SK-N-SH treated with all-trans-retinoic acid at 6 μM for 48 hours (cell line): ENCODE data around the gene MRPS9.

ENCODE experiments used
- ATAC-seq: fragments of 200-7000 bp; cut with Tn5 transposase; 3 replicates; pipeline ENCODE4 v1.9.1; 2020; ENCODE audit warnings: mild to moderate bottlenecking, moderate library complexity
- ARNTL ChIP-seq: fragments of 450-650 bp; formaldehyde crosslinking; IDR thresholded peaks from 2 replicates; pipeline ENCODE4 v1.5.0; 2020; ENCODE audit warnings: low read depth, mild to moderate bottlenecking, moderate library complexity, borderline replicate concordance
- BACH2 ChIP-seq: fragments of 250-450 bp; sonication (Bioruptor Pico); IDR thresholded peaks from 2 replicates; pipeline ENCODE4 v1.9.0; 2021; ENCODE audit warnings: mild to moderate bottlenecking, borderline replicate concordance
- CSDC2 ChIP-seq: fragments of 250-450 bp; sonication (Bioruptor Pico); IDR thresholded peaks from 2 replicates; pipeline ENCODE4 v1.5.0; 2020; ENCODE audit warnings: mild to moderate bottlenecking, moderate library complexity
- ESRRG ChIP-seq: fragments of 250-450 bp; sonication (Bioruptor Pico); IDR thresholded peaks from 2 replicates; pipeline ENCODE4 v1.6.1; 2021; ENCODE audit warnings: mild to moderate bottlenecking
- GLIS3 ChIP-seq: fragments of 250-450 bp; sonication (Bioruptor Pico); IDR thresholded peaks from 2 replicates; pipeline ENCODE4 v1.5.0; 2020; ENCODE audit warnings: mild to moderate bottlenecking, moderate library complexity
- ISL1 ChIP-seq: fragments of 250-450 bp; sonication (Bioruptor Pico); IDR thresholded peaks from 2 replicates; pipeline ENCODE4 v2.1.2; 2022; ENCODE audit warnings: mild to moderate bottlenecking, moderate library complexity
- POU6F1 ChIP-seq: fragments of 250-450 bp; sonication (Bioruptor Pico); IDR thresholded peaks from 2 replicates; pipeline ENCODE4 v1.8.0; 2021; ENCODE audit warnings: low read depth, mild to moderate bottlenecking, moderate library complexity, borderline replicate concordance
- PPARA ChIP-seq: fragments of 250-450 bp; sonication (Bioruptor Pico); IDR thresholded peaks from 2 replicates; pipeline ENCODE4 v1.5.0; 2020; ENCODE audit warnings: mild to moderate bottlenecking, borderline replicate concordance
- RARB ChIP-seq: fragments of 250-450 bp; sonication (Bioruptor Pico); IDR thresholded peaks from 2 replicates; pipeline ENCODE4 v1.8.0; 2021; ENCODE audit warnings: mild to moderate bottlenecking, moderate library complexity
- SNAI2 ChIP-seq: fragments of 250-450 bp; sonication (Bioruptor Pico); IDR thresholded peaks from 2 replicates; pipeline ENCODE4 v1.5.0; 2020; ENCODE audit warnings: mild to moderate bottlenecking, moderate library complexity
- TCF4 ChIP-seq: fragments of 250-450 bp; sonication (Bioruptor Pico); IDR thresholded peaks from 2 replicates; pipeline ENCODE4 v1.8.0; 2021; ENCODE audit warnings: mild to moderate bottlenecking, moderate library complexity, borderline replicate concordance
- TOX ChIP-seq: fragments of 250-450 bp; sonication (Bioruptor Pico); IDR thresholded peaks from 2 replicates; pipeline ENCODE4 v1.8.0; 2021; ENCODE audit warnings: mild to moderate bottlenecking, moderate library complexity, borderline replicate concordance
- ZFP3 ChIP-seq: fragments of 250-450 bp; sonication (Bioruptor Pico); IDR thresholded peaks from 2 replicates; pipeline ENCODE4 v1.5.0; 2020; ENCODE audit warnings: mild to moderate bottlenecking, moderate library complexity
- ZFP30 ChIP-seq: fragments of 450-650 bp; formaldehyde crosslinking; IDR thresholded peaks from 2 replicates; pipeline ENCODE4 v1.5.0; 2022; ENCODE audit warnings: mild to moderate bottlenecking, moderate library complexity
- ZNF565 ChIP-seq: fragments of 450-650 bp; formaldehyde crosslinking; conservative IDR thresholded peaks from 2 replicates; pipeline ENCODE4 v1.5.0; 2020; ENCODE audit warnings: low read depth, mild to moderate bottlenecking, moderate library complexity
- ZNF8 ChIP-seq: fragments of 450-650 bp; formaldehyde crosslinking; IDR thresholded peaks from 2 replicates; pipeline ENCODE4 v1.5.0; 2020; ENCODE audit warnings: mild to moderate bottlenecking, moderate library complexity
- TF ChIP-seq, protein P1 (sequence below): fragments of 250-450 bp; sonication (Bioruptor Pico); IDR thresholded peaks from 2 replicates; pipeline ENCODE4 v1.5.1; 2021; ENCODE audit warnings: mild to moderate bottlenecking, moderate library complexity
- TF ChIP-seq, protein P2 (sequence below): fragments of 250-450 bp; sonication (Bioruptor Pico); IDR thresholded peaks from 2 replicates; pipeline ENCODE4 v1.5.0; 2020; ENCODE audit warnings: mild to moderate bottlenecking, moderate library complexity
- TF ChIP-seq, protein P3 (sequence below): fragments of 250-450 bp; sonication (Bioruptor Pico); IDR thresholded peaks from 2 replicates; pipeline ENCODE4 v1.8.0; 2020; ENCODE audit warnings: mild to moderate bottlenecking, moderate library complexity, borderline replicate concordance
- TF ChIP-seq, protein P4 (sequence below): fragments of 250-450 bp; sonication (Bioruptor Pico); IDR thresholded peaks from 2 replicates; pipeline ENCODE4 v1.5.1; 2020; ENCODE audit warnings: low read depth, mild to moderate bottlenecking, moderate library complexity

Gene MRPS9

DNA sequence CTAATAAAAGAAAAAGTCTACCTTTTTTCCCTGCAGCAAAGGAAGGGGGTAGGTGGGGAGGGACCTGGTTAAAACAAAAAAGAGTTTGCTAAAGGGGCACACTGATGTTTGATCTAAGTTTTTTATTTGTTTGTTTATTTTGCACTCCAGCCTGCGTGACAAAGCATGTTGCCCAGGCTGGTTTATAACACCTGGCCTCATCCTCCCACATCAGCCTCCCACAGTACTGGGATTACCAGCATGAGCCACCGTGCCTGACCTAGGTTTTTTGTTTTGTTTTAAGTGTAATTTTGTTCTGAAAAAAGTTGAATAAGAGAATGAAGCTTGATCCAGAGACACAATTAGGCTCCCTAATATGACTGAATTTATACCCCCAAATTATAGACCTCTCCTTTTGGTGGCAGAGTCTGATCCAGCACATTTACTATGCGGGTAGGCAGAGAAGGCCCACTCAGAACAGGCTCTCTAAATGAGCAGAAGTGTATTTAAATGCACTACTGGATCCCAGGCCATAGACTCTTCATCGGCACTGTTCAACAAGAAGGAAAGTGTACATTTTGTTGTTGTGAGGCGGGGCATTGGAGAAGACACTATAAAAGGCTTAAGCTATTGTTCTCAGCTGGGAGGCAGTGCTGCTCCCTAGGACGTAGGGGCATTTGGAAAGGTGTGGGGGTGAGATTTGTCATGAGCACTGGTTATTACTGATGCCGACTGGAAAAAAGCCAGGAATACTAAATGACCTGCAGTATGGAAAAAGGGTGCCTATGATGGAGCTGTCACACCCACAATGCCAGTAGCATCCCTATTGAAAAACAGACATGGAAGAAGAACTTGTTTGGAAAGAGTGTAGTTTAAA lies 32.4 kb downstream of the MRPS9 start (continued):
- TF ChIP-seq, protein P1, sequence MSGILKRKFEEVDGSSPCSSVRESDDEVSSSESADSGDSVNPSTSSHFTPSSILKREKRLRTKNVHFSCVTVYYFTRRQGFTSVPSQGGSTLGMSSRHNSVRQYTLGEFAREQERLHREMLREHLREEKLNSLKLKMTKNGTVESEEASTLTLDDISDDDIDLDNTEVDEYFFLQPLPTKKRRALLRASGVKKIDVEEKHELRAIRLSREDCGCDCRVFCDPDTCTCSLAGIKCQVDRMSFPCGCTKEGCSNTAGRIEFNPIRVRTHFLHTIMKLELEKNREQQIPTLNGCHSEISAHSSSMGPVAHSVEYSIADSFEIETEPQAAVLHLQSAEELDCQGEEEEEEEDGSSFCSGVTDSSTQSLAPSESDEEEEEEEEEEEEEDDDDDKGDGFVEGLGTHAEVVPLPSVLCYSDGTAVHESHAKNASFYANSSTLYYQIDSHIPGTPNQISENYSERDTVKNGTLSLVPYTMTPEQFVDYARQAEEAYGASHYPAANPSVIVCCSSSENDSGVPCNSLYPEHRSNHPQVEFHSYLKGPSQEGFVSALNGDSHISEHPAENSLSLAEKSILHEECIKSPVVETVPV: no peak
- no peak for TF ChIP-seq ZNF8
- no peak for TF ChIP-seq ZFP3 (CRISPR knock-in tag)
- TF ChIP-seq ARNTL: no peak
- no peak for TF ChIP-seq ESRRG (CRISPR knock-in tag)
- TF ChIP-seq RARB (CRISPR knock-in tag): no peak
- TF ChIP-seq GLIS3 (CRISPR knock-in tag): no peak
- TF ChIP-seq, protein P2, sequence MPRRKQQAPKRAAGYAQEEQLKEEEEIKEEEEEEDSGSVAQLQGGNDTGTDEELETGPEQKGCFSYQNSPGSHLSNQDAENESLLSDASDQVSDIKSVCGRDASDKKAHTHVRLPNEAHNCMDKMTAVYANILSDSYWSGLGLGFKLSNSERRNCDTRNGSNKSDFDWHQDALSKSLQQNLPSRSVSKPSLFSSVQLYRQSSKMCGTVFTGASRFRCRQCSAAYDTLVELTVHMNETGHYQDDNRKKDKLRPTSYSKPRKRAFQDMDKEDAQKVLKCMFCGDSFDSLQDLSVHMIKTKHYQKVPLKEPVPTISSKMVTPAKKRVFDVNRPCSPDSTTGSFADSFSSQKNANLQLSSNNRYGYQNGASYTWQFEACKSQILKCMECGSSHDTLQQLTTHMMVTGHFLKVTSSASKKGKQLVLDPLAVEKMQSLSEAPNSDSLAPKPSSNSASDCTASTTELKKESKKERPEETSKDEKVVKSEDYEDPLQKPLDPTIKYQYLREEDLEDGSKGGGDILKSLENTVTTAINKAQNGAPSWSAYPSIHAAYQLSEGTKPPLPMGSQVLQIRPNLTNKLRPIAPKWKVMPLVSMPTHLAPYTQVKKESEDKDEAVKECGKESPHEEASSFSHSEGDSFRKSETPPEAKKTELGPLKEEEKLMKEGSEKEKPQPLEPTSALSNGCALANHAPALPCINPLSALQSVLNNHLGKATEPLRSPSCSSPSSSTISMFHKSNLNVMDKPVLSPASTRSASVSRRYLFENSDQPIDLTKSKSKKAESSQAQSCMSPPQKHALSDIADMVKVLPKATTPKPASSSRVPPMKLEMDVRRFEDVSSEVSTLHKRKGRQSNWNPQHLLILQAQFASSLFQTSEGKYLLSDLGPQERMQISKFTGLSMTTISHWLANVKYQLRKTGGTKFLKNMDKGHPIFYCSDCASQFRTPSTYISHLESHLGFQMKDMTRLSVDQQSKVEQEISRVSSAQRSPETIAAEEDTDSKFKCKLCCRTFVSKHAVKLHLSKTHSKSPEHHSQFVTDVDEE (CRISPR knock-in tag): no peak
- no peak for TF ChIP-seq BACH2 (CRISPR knock-in tag)

- no peak for ATAC-seq
- TF ChIP-seq TCF4 (CRISPR knock-in tag) (no peak), ZNF8 (no peak), TOX (CRISPR knock-in tag) (no peak), BACH2 (CRISPR knock-in tag) (no peak)
- TF ChIP-seq, protein P3, sequence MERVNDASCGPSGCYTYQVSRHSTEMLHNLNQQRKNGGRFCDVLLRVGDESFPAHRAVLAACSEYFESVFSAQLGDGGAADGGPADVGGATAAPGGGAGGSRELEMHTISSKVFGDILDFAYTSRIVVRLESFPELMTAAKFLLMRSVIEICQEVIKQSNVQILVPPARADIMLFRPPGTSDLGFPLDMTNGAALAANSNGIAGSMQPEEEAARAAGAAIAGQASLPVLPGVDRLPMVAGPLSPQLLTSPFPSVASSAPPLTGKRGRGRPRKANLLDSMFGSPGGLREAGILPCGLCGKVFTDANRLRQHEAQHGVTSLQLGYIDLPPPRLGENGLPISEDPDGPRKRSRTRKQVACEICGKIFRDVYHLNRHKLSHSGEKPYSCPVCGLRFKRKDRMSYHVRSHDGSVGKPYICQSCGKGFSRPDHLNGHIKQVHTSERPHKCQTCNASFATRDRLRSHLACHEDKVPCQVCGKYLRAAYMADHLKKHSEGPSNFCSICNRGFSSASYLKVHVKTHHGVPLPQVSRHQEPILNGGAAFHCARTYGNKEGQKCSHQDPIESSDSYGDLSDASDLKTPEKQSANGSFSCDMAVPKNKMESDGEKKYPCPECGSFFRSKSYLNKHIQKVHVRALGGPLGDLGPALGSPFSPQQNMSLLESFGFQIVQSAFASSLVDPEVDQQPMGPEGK (CRISPR knock-in tag): no peak
These were observed 33.5 kb downstream of the MRPS9 start for GRCh38 chr2:105071379-105071778.

DNA sequence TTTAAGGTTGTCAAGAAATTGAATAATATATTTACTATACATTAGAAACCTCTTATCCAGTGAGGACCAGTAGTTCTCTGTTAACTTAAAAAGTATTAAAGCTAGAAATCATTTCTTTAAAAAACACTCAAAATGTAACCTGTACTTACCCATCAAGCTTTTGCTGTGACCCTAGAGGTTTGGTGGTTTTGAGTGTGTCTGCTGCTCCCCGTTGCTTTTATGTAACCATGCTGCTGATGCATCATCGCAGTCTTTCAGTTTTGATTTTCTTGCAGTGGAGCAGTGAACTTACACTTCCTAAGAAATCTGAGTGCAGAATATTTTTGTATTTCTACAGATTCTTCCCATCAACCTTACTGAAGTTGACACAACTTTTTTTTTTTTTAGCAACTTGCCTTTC lies 34.2 kb downstream of the MRPS9 start:
- ATAC-seq: no peak
- no peak for TF ChIP-seq ZNF8
- TF ChIP-seq TCF4 (CRISPR knock-in tag): no peak
- no peak for TF ChIP-seq ISL1 (CRISPR knock-in tag)
- no peak for TF ChIP-seq ESRRG (CRISPR knock-in tag)
- no peak for TF ChIP-seq CSDC2 (CRISPR knock-in tag)
- no peak for TF ChIP-seq ARNTL
- no peak for TF ChIP-seq RARB (CRISPR knock-in tag)
- no peak for TF ChIP-seq POU6F1
- TF ChIP-seq TOX (CRISPR knock-in tag): no peak
- TF ChIP-seq, protein P4, sequence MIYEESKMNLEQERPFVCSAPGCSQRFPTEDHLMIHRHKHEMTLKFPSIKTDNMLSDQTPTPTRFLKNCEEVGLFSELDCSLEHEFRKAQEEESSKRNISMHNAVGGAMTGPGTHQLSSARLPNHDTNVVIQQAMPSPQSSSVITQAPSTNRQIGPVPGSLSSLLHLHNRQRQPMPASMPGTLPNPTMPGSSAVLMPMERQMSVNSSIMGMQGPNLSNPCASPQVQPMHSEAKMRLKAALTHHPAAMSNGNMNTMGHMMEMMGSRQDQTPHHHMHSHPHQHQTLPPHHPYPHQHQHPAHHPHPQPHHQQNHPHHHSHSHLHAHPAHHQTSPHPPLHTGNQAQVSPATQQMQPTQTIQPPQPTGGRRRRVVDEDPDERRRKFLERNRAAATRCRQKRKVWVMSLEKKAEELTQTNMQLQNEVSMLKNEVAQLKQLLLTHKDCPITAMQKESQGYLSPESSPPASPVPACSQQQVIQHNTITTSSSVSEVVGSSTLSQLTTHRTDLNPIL (CRISPR knock-in tag): no peak
- no peak for TF ChIP-seq ZFP30 (CRISPR knock-in tag)
- TF ChIP-seq, protein P3 (CRISPR knock-in tag): no peak
- TF ChIP-seq PPARA (CRISPR knock-in tag): no peak
- no peak for TF ChIP-seq ZNF565 (CRISPR knock-in tag)
- TF ChIP-seq, protein P1: no peak
- TF ChIP-seq, protein P2 (CRISPR knock-in tag): no peak
- no peak for TF ChIP-seq SNAI2 (CRISPR knock-in tag)
- no peak for TF ChIP-seq ZFP3 (CRISPR knock-in tag)
